Keratinocyte (primary cell): ENCODE measurements around the gene FHIT. TPM values are rescaled to one million over a fixed set of nuclear protein-coding genes. Genes with fewer than 3 reads are reported as not detected.

ENCODE experiments used
- DNase-seq: peaks from one replicate; pipeline ENCODE4 v3.0.0-alpha.2; 2011; ENCODE audit warnings: low read depth, missing footprints, low spot score
- FAIRE-seq: peaks from 2 replicates; lab custom pipeline; 2011; peaks lifted over from hg19 to GRCh38; lab: Jason Lieb, UNC
- H2AFZ ChIP-seq: 2 replicates; pipeline ENCODE4 v1.6.0; 2012; ENCODE audit warnings: low read length, control low read depth, inconsistent platforms; ENCODE audit not compliant: control insufficient read depth
- H3K27ac ChIP-seq: 2 replicates; pipeline ENCODE4 v1.5.1; 2011; ENCODE audit warnings: low read length; ENCODE audit not compliant: control insufficient read depth, insufficient read depth
- H3K27me3 ChIP-seq: 3 replicates; pipeline ENCODE4 v1.6.0; 2011; ENCODE audit warnings: low read length; ENCODE audit not compliant: control insufficient read depth, insufficient read depth; ENCODE audit errors: extremely low read depth
- H3K36me3 ChIP-seq, 2 experiments: 2 replicates in 1 of 2; 3 replicates in 1 of 2; pipeline ENCODE4 v1.5.1; 2011; ENCODE audit warnings: low read length in 2 of 2, mild to moderate bottlenecking in 1 of 2; ENCODE audit not compliant: control insufficient read depth in 2 of 2, insufficient read depth in 2 of 2; ENCODE audit errors: extremely low read depth in 1 of 2
- H3K4me1 ChIP-seq: 3 replicates; pipeline ENCODE4 v1.5.1; 2011; ENCODE audit warnings: low read length; ENCODE audit not compliant: control insufficient read depth, insufficient read depth; ENCODE audit errors: extremely low read depth
- H3K4me2 ChIP-seq: 3 replicates; pipeline ENCODE4 v1.6.0; 2011; ENCODE audit warnings: low read depth, low read length; ENCODE audit not compliant: control insufficient read depth, insufficient read depth; ENCODE audit errors: extremely low read depth
- H3K4me3 ChIP-seq, 3 experiments: fragments of 200-600 bp in 1 of 3; sonication (generic) in 1 of 3; 2 replicates in 2 of 3; 3 replicates in 1 of 3; pipeline ENCODE4 v1.5.1; 2011 to 2016; ENCODE audit warnings: low read length in 3 of 3, mild to moderate bottlenecking in 3 of 3, control low read depth in 2 of 3, inconsistent platforms in 1 of 3, low read depth in 1 of 3, mixed read lengths in 1 of 3, mixed run types in 1 of 3, moderate library complexity in 1 of 3; ENCODE audit not compliant: control insufficient read depth in 2 of 3, insufficient read depth in 2 of 3; ENCODE audit errors: extremely low read depth in 1 of 3
- H3K79me2 ChIP-seq: 2 replicates; pipeline ENCODE4 v1.6.0; 2012; ENCODE audit warnings: low read length; ENCODE audit not compliant: control insufficient read depth, insufficient read depth
- H3K9ac ChIP-seq: 3 replicates; pipeline ENCODE4 v1.6.0; 2011; ENCODE audit warnings: low read length; ENCODE audit not compliant: control insufficient read depth, insufficient read depth; ENCODE audit errors: extremely low read depth
- H3K9me1 ChIP-seq: 3 replicates; pipeline ENCODE4 v1.6.0; 2011; ENCODE audit warnings: low read length; ENCODE audit not compliant: control insufficient read depth, insufficient read depth; ENCODE audit errors: extremely low read depth
- H3K9me3 ChIP-seq: 2 replicates; pipeline ENCODE4 v1.5.1; 2012; ENCODE audit warnings: low read depth, low read length; ENCODE audit not compliant: control insufficient read depth
- H4K20me1 ChIP-seq: 3 replicates; pipeline ENCODE4 v1.6.0; 2011; ENCODE audit warnings: low read length; ENCODE audit not compliant: control insufficient read depth, insufficient read depth; ENCODE audit errors: extremely low read depth
- CTCF ChIP-seq, 3 experiments: IDR thresholded peaks in 1 of 3; conservative IDR thresholded peaks in 1 of 3; optimal IDR thresholded peaks in 1 of 3; 2 replicates in 2 of 3; 3 replicates in 1 of 3; pipeline versions ENCODE3 to v1.5.1; 2011; ENCODE audit warnings: low read length in 3 of 3, mild to moderate bottlenecking in 3 of 3, moderate library complexity in 2 of 3, control low read depth in 1 of 3, inconsistent platforms in 1 of 3; ENCODE audit not compliant: insufficient read depth in 2 of 3; ENCODE audit errors: extremely low read depth in 1 of 3
- EZH2 ChIP-seq: IDR thresholded peaks from one replicate; pipeline ENCODE4 v1.6.1; 2012; ENCODE audit warnings: inconsistent platforms, mild to moderate bottlenecking, low read length, moderate library complexity
- dilution Hi-C: fragments of 300-500 bp; cut with MboI; formaldehyde crosslinking; loops from one replicate; pipeline ENCODE4 v1.7.0; 2020; ENCODE audit warnings: low sequenced_read_pairs; ENCODE audit not compliant: extremely low pct_ligation_motif_present
- polyA plus RNA-seq, 5 experiments: library from polyadenylated mRNA; depleted of rRNA in 3 of 5; stranded (reverse) in 3 of 5; stranded (forward) in 1 of 5; unstranded in 1 of 5; fragments of >200 nt; gene quantifications; 1 replicate in 1 of 5; 2 replicates in 3 of 5; 3 replicates in 1 of 5; pipeline versions ENCODE4 v1.2.1 to v1.2.3, GENCODE V29; 2011 to 2012; ENCODE audit warnings: missing spikeins in 2 of 5, low read depth in 1 of 5, low replicate concordance in 1 of 5

Gene FHIT
- polyA plus RNA-seq, 1 donor (not counting 4 experiments of a cell fraction or from before 2014, with no cell fraction given): 2.2 TPM

- no peak overlapping the region for H3K4me2 ChIP-seq
- no peak overlapping the region for H3K4me3 ChIP-seq
- TF ChIP-seq EZH2 (no peak), CTCF (optimal IDR thresholded peaks at IDR 0.05 in 1 of 3, IDR thresholded peaks at IDR 0.05 in 1 of 3, conservative IDR thresholded peaks at IDR 0.05 in 1 of 3; ENCODE audit: extremely low read depth in 1 of 3, insufficient read depth in 2 of 3, low read length in 3 of 3) (no peak)
- H2AFZ ChIP-seq: no peak overlapping the region
- H3K9ac ChIP-seq: no peak overlapping the region
- no peaks in the 10 kb centered on the region for H3K9me3 ChIP-seq
- no peaks in the 10 kb centered on the region for H3K36me3 ChIP-seq
- H3K27me3 ChIP-seq: no peaks in the 10 kb centered on the region
- DNase-seq (no peak), FAIRE-seq (no peak)
- H3K79me2 ChIP-seq: no peaks in the 10 kb centered on the region
- H3K9me1 ChIP-seq: no peaks in the 10 kb centered on the region
- dilution Hi-C loops: no loop called here
- no peak overlapping the region for H3K27ac ChIP-seq
- no peaks in the 10 kb centered on the region for H4K20me1 ChIP-seq
- no peaks in the 10 kb centered on the region for H3K4me1 ChIP-seq
These were observed 49.2 kb downstream of the FHIT start for GRCh38 chr3:61202086-61202485.

- no peak overlapping the region for H3K9ac ChIP-seq
- H3K4me2 ChIP-seq: no peak overlapping the region
- no peaks in the 10 kb centered on the region for H4K20me1 ChIP-seq
- H3K9me1 ChIP-seq: no peaks in the 10 kb centered on the region
- no peaks in the 10 kb centered on the region for H3K9me3 ChIP-seq
- no peak for FAIRE-seq
- no peak for TF ChIP-seq EZH2
- no peak for TF ChIP-seq CTCF (optimal IDR thresholded peaks at IDR 0.05 in 1 of 3, IDR thresholded peaks at IDR 0.05 in 1 of 3, conservative IDR thresholded peaks at IDR 0.05 in 1 of 3; ENCODE audit: extremely low read depth in 1 of 3, insufficient read depth in 2 of 3, low read length in 3 of 3)
- H3K27ac ChIP-seq: no peak overlapping the region
- dilution Hi-C loops: no loop called here
- H3K36me3 ChIP-seq: no peaks in the 10 kb centered on the region
- no peaks in the 10 kb centered on the region for H3K79me2 ChIP-seq
- H3K4me3 ChIP-seq: no peak overlapping the region
- no peaks in the 10 kb centered on the region for H3K27me3 ChIP-seq
- no peaks in the 10 kb centered on the region for H3K4me1 ChIP-seq
- no peak for DNase-seq
- no peak overlapping the region for H2AFZ ChIP-seq
These were observed 50.2 kb downstream of the FHIT start for GRCh38 chr3:61201071-61201470.
